ENCODE measurements around the gene COL2A1.
A peak's percentile ranks its signal among the peaks of the same experiment; 100 is the strongest.

Gene COL2A1

DNA sequence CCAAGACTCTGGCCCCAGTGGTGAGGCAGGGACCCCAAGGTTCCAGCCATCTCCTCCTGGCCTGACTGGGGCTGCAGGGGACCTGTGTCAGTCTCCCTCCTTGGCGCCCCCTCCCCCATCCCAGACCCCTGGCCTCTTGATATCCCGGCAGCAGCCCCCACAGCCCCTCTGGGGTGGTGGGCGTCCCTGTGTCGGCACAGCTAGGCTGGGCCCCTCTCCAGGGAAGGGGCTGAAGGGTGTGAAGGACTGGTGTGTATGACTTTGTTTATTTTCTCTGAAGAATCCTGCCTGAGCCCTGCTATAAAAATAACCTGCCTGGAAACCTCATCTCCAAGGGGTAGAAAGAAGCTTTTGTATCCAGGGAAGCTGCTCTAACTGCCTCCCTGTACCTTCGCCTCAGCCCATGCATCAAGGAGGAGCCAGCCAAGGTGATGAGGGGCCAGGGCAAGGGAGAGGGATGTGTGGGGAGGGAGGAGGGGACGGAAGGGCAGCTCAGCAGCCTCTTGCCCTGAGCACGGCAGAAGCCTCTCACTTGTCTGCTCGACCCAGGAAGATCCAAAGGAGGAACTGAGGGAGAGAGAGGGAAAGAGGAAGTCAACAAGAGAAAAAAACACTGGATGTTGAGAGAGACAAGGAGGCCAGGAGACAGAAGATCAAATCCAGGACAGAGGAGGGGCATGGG is 25.4 kb upstream of the COL2A1 start:
- no peak for DNase-seq

DNA sequence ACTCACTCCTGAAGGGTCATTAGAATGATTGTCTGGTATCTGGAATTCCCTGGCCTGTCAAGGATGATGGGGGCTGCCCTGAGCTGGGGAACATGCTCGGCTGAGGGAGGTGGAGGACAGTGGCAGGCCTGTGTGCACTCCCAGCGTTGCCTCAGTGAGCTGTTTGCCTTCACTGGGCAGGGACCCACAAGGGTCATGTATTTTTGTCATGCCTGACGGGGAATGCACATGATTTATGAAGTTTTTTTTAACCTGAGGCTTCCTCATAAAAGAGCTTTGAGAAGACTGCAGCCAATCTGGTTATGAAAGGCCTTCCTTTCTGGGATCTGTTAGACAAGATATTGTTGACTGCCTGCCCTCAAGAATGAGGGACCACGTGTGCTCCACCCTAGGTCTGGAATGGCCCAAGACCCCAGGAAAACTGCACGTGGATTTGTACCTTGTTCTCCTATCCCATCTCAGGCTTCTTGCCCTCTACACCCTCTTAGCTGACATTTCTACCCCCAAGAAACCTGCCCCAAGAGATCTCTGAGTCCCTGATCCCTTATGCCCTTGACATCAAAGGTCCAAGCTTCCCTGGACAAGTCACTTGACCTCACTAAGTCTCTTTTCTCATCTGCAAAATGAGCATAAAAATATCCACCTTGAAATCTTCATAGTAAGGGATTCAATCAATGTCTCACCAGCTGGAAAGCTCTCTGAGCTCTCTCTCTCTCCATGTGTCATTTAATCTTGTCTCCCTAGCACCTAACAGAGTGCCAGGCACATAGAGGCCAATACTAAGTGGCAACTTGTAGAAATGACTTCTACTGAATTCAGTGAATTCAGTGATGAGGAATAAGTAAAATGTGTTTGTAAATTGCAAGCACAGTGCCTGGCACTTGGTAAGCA is 24.5 kb upstream of the COL2A1 start:
- DNase-seq: no peak

DNA sequence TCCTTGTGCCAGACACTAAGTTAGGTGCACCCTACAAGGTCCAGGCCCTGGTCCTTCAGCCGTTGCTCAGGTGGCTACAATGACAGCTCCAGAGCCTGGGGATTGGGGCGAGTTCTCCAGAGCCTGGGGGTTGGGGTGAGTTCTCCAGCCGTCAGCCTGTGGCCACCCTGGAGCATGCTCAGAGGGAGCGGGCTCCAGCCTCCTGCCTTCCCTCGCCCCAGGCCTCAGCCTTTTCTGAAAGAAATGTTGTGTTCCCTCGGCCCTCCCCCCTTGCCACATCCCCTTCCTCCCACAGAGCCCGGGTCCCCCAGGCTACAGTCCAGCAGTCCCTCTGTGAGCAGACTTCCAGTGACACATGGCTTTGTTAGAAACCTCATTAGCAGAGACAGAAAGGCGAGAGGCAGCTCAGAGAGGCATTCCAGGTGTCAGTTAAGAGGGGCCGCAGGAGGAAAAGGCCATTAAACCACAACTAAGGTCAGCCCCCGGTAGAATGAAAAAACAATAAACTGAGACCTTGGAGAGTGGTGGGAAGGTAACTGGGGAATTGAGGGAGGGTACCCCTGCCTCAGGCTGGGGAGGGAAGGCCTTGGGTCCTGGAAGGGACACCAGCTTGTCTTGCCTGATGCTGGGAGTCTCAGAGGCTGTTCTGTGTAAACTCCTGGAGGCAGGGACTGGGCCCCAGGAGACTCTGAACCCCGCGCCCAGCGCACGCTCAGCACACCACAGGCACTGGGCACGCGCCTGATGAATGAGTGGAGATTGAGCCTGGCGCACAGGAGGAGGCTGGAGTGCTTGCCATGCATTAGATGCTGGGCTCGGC is 23.1 kb upstream of the COL2A1 start:
- DNase-seq: peak; percentile 78

DNA sequence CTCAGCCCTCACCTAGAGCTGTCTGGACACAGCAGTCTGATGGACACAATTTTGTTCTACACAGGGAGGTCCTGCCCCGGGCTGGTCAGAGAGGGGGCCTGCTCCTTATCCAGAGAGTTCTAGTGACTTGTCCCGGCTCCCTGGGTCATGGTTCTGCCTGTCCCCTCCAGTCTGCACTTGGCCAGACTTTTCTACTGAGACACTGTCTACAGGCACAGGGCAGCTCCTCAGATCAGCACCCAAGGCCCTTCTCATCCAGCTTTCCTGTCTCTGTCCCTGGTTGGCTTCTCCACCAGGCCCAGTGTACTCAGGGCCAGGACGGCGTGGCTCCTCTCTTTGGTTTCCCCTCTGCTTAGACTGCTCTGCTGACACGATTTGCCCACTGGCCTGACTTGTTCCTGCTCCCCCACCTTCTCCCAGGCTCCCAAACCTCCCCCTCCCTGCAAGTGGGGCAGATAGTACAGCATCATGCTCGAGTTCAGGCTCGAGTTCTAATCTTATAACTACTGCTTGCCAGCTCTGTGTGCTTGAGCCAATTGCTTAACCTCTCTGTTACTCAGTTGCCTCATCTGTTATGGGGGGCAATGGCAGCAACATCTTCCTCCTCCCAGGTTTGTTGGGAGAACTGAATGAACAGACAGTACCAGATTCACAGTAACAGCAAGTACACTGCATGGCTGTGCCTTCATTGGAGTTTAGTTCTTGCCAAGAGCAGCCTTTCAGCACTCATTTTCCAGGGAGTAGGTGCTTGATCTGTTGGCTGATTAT is 22.0 kb upstream of the COL2A1 start:
- no peak for DNase-seq

DNA sequence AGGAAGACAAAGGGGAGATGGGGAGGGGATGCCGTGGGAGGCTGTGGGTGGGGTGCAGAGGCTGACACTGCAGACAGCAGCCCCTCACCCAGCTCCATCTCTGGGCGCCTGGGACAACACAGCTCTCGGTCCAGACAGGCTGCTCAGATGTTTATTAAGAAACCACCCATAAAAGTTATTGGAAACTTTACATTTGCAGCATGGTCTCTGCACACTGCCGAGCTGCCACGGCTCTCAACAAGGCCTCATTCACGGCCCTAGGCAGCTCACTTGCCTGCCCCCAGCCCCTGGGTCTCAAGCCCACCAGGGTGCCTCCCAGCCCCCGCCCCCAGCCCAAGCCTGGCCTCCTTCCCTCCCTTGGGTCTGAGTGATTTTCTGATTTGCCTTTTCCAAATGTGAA is 21.0 kb upstream of the COL2A1 start:
- DNase-seq: no peak

DNA sequence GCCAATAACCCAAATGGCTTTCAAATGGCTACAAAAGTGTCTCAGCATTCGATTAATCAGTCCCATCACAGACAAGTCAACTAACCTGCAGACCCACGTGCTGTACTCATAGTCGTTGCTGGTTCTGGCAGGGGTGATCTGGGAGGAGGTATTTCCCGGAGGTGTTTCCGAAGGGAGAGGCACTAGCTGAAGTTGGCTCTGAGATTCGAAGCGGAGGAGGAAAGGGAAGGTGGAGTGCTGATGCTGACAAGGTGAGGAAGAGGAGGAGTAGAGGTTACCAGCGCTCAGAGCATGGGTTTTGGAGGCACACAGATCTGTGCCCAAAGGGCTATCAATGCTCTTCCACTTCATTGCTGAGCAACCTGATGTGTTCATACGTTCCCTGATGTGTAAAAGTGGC is 20.5 kb upstream of the COL2A1 start:
- DNase-seq: no peak

DNA sequence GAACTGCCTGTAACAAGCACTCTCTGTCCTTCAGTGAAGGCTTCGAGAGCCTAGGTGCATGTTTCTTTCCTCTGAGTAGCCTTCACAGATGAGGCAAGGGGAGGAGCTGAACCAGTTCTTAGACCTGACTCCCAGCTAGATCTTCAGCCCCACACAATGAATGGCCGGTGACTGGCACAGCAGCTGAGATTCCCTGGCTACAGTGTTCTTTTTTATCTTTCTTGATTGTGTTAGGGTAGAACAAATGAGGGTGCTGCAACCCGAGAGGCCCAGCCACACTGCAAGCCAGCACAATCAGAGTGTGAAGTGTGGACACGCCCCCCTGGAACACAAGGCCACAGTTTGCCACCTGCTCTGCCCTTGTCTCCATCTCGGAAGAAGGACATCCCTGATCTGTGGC is 19.1 kb upstream of the COL2A1 start:
- peak; percentile 69 for DNase-seq

DNA sequence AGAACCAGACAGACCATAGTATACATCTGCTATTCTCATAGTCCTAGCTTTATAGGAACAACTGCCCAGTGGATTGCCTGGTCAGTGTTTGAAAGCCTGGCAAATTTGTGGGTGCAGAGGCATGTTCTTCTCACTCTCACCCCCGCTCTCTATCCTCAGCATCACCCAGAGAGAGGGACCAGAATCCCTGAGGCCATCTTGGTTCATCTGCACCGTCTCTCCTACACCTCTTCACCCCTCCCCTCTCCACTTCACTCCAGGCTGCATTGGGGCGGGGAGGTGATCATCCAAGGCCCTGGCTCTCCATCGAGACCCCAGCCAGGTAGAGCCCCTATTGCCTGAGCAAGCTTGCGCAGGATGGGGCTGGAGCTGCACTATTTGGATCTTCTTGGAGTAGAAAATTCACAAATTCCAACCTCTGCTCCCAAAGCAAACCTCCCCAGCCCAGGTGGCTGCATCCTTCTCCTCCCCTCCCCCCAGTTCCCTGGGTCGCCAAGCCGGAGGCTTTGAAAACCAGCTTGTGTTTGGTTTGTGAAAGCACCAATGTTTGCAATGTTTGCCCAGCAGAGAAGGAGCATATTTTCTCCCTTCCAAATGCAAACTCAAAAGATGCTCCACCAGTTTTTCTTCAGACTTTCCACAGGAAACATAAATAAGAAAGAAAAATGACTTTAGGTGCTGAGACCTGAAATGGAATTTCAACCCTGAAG is 18.6 kb upstream of the COL2A1 start:
- DNase-seq: no peak

DNA sequence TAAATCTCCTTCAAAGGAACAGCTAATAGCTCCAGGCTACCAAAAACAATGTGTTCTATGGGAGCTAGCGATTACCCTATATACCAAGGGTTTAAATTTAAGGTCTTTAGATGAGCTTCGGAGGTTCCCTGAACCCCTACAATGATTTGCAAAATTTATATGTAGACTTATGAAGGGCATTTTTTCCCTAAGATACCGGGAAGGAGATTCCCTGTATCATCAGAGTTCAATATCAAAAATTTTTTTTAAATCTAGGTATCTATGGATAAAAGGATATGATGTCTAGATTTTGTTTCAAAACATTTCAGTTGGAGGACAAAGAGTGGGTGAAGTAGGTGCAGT is 17.9 kb upstream of the COL2A1 start:
- no peak for DNase-seq

DNA sequence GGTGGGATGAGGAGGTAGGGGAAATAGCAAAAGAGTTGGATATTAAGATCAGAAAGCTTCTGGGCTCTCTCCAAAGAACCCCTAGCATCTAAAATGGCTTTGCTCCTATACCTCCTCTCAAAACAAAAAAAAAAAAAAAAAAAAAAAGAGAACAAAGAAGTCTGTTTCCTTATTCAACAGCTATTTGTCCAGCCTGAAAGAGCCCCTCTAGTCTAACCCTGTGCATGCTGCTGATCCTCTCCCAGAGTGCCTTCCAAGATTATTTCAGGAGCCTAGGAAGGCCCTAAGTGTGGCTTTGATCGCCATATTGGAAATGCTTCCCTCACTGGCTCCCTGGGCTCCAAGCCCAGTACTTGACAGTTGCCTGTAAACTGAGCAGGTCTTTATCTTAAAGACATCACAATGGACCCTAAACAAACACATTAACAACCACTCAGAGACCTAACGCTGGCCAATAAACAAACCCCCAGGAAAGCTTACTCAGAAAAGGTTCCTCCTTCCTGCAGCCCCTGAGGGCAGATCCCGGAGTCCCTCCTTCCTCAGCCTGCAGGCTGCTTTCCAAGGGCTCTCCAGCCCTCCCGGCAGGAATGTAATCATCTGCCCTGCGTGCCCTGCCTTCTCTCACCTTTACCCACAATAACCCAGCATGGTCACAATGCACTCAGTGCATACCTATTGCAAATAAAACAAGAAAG is 17.4 kb upstream of the COL2A1 start:
- no peak for DNase-seq

DNA sequence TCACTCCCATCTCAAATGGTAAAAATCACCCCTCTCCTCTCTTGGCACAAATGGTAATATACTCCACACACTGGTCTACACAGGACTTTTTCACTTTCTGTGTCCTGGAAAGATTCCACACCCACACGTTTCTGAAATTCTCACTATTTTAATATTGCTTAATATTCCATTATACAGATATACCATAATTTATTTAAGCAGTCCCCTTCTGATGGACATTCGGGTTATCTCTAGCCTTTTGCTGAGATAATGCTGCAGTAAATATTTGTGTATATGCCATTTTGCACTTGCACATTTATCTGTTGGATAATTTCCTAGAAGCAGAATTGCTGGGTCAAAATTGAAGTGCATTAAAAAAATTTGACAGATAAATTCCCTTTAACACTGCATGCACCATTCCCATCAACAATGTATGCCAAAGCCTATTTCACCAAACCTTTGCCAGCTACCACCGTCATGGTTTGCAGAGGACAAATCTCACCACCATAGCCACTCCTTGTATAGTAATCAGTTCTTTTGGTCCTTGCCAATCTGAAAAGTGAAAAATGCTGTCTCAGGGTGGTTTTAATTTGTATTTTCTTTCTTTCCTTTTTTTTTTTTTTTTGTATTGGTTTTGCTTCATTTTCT is 15.5 kb upstream of the COL2A1 start:
- no peak for DNase-seq

DNA sequence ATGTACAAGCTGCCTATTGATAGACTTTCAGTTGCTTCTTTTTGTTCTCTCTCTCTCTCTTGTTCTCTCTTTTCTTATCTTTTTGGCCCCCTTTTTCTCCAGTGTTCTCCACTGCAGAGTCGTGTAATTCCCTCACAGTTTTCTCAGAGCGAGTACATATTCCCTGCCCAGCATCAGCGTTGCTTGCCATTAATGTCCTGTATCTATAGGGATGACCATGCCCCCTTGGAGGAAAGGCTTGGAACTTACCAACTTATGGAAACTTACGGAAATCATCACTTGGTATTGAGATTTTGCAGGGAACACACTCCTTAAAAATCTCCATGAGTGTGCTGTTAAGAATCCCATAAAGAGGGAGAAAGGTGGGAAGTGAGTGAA is 14.3 kb upstream of the COL2A1 start:
- DNase-seq: no peak

DNA sequence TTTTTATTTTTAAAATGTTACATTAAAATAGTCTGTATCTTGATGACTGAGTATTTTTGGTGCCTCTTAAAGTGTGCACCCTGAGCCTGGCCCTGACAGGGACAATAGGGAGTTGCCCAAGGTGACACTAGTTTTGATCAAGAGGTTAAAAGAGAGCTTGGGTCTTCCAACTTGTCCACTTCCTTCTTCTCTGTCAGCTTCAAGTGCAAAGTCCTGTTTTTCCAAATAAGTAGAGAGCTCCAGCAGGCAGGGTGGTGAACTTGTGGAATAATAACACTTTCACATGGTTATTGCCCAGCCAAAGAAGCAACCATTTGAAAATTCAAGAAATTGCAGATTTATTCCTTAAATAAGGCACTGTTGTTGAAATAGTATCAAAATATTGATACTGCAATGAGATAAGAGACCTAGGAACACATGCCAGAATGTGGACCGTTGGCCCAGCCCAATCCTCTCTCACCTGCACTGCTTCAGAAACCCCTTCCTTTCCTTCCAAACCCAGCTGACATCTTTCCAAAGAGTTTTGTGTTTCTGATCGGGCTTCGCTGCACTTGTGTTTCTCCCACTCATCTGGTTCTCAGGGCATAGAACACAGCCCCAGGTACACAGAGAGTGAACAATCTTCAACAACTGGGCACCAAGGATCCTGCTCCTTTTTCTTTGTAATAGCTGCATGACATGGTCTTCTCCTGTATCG is 13.8 kb upstream of the COL2A1 start:
- no peak for DNase-seq

DNA sequence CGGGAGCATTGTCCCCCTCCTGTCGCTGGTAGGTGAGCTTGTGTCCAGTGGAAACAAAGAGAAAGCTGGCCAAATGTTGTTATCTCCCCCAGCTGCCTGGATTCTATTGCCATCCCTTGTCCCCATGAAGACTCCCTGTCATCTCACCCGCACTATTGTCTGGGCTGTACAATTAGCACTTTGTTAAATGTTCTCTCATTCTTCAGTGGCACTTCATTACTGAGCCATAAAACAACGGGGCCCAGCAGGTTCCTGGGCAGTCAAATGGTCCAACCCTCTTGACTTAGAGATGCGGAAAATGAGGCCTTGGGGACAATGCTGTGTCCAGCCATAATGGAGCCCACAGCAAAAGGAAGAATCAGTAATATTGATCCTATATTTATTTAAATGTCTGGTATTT is 13.2 kb upstream of the COL2A1 start:
- peak; percentile 48 for DNase-seq

DNA sequence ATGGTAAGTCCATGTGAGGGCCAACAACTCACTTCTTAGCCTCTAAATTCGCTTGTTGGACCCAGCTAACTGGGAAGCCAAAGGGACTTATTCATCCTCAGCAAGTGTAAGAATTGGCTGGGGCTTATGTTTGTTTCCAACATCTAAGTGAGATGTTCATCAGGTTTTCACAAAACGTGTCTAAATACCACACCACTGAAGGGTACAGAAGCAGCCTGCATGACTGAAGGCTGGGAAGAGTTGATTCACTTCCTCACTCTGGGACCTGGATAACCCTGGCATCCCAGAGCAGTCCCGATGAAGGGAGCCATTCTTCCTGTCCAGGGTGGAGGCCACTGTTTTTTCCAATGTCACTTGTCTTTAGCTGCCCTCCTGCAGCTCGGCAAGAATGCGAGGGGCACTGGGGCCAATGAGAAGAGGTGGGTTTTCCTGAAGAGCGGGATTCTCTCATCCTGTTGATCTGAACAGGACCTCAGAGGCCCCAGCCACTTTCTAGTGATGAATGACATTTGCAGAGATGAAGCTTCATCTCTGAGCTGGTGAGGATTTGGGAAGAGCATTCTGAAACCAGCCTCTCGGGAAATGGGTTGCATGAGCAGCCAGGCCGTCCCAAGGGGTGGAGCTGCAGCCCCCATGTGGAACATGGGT is 12.2 kb upstream of the COL2A1 start:
- no peak for DNase-seq

DNA sequence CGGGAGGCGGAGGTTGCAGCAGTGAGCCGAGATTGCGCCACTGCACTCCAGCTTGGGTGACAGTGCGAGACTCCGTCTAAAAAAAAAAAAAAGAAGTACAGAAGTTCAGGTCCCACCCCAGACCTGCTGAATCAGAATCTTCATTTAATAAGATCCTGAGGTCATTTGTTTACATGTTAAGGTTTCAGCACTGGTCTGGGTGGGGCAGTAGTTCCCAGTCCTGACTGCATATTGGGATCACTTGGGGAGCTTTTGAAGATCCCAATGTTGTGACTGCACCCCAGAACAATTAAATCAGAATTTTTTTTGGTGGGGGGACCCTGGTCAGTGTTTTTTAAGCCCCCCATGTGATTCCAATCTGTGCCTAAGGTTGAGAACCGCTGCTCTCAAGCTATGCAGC is 11.7 kb upstream of the COL2A1 start:
- DNase-seq: no peak

DNA sequence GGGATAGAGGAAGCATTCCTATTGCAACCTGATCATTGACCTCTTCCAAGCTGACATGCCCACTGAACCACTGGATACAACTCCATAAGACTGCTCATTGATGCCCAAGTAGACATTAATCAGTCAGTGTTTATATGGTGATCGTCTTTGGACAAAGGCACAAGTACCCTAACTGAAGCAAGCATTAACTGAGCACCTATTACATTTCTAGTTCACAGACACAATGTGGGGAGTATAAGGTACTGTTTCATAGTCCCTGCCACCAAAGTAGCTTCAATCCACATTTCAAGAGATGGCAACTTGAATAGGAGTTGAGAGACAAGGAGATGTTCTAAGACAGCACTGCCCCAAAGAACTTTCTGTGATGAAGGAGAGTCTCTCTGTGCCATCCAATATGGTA is 10.9 kb upstream of the COL2A1 start:
- no peak for DNase-seq

DNA sequence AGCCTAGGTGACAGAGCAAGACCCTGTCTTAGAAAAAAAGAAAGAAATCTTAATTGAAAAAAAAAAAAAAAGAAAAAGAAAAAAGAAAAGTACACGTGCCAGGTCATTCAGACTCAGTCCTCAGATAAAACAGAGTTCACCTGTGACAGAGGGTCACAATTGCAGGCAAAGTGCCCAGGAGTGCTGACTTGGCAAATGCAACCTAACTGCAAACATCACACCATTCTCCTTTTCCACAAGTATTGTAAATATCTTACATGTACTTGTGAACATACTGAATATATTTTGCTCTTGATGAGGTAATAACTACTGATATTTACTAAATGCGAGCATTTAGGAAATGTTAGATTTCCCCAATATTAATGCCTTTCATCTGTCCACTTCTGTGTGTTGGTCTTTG is 9.0 kb upstream of the COL2A1 start:
- no peak for DNase-seq

DNA sequence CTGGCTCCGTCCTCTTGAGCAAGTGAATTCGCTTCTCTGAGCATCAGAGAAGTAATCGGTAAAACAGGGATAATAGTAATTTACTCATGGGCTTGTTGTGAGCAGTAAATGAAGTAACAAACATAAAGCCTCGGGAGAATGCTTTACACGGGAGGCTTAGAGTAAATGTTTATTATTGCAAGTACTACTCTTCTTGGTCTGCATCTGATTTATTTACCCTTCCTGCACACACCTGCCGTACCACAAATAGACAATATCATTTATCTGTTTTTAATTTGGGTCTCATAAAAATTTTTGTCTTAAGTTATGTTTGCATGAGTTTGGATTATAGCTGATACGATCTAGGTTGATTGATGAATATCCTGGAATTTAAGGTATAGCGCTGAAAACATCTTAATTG is 7.8 kb upstream of the COL2A1 start:
- no peak for DNase-seq

DNA sequence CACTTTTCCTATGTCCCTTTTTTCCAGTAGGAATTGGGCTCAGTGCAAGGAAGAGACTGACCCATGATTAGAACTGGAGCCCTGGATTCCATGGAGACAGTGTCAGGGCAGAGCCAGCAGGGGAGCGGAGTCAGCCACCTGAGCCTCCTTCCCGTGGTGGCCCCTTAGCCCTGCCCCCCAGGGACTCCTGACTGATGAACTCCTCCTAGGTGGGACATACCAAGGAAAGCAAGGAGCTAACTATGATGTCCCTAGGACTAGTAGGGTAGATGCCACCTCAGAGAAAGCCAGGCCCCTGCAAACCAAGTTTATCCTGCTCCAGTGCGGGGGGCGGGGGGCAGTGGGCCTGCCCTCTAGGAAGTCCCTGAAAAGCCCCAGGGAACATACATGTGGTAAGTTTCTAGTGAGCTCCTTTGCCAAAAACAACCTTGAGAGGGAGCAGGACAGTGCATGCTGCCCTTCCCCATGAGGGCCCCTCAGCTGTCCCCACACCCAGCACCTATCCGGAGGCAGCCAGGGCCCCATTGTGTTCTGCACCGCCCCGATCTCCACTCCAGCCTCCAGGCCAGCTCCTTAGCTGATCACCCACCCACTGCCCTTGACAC is 6.2 kb upstream of the COL2A1 start:
- no peak for DNase-seq
